Measurements from ENCODE around the gene ARHGEF7. TPM values are rescaled to one million over a fixed set of nuclear protein-coding genes. Genes with fewer than 3 reads are reported as not detected.
"Not testable (repeated sequence)": the region's sequence is repeated elsewhere in the genome, so short reads cannot be mapped to it uniquely, and the experiment has no call there.

The ARHGEF7 gene
- total and polyA plus RNA-seq, 5 donors, result 21.3 to 43.9 (median 35.3) TPM

DNA sequence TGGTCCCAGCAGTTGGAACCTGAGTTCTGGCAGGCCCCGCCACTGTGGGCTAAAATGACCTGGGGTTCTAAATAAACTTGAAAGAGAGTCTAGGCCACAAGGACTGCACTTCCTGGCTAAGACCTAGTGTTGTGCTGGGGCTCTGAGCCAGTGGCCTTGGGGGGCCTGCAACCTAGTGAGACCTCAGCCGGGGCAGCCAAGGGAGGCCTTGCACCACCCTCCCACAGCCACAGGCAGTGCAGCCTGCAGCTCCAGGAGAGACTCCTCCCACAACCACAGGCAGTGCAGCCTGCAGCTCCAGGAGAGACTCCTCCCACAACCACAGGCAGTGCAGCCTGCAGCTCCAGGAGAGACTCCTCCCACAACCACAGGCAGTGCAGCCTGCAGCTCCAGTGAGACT, 142.8 kb downstream of the ARHGEF7 start:
- H3K4me1 ChIP-seq (ENCODE audit: control insufficient read depth, insufficient read depth, low read length); H3K27ac ChIP-seq (ENCODE audit: low read length); H3K4me3 ChIP-seq (ENCODE audit: low read length); intact Hi-C loops (cut with DNase I); H3K9me3 ChIP-seq (ENCODE audit: control insufficient read depth, low read length); H3K27me3 ChIP-seq (ENCODE audit: control insufficient read depth, insufficient read depth): not testable (repeated sequence)
- 100% methylated on average over 2 of the region's 2 CpGs for WGBS
- peak in 1 of 3 donors; percentile 53 for DNase-seq
- peak in 1 of 2 donors; percentile 34 for ATAC-seq

DNA sequence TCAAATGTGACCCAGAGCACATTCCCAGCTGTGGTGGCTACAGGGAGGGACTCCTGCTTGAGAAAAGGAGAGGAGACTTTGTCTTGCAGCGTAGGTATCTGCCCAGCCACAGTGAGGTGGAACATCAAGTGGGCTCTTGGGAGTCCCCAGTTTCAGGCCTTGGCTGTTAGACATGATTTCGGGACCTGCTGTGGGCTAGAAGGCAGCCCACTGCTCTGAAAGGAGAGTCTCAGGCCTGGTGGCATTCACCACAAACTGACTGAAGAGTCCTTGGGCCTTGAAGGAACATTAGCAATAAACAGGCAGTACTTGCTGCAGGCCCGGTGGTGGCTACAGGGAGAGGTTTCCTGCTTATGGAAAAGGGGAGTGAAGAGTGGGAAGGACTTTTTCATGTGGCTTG, 143.5 kb downstream of the ARHGEF7 start:
- Histone ChIP-seq H3K27ac (ENCODE audit: low read length) (no peak overlapping the region), H3K4me3 (ENCODE audit: low read length) (no peak overlapping the region), H3K4me1 (ENCODE audit: control insufficient read depth, insufficient read depth, low read length) (peaks cover 8% of the 10 kb centered on the region), H3K27me3 (ENCODE audit: control insufficient read depth, insufficient read depth) (no peaks in the 10 kb centered on the region), H3K9me3 (ENCODE audit: control insufficient read depth, low read length) (no peaks in the 10 kb centered on the region)
- intact Hi-C loops (cut with DNase I), result no loop called here
- WGBS, result over 99% methylated on average over 3 of the region's 3 CpGs
- no peak for ATAC-seq
- no peak for DNase-seq

DNA sequence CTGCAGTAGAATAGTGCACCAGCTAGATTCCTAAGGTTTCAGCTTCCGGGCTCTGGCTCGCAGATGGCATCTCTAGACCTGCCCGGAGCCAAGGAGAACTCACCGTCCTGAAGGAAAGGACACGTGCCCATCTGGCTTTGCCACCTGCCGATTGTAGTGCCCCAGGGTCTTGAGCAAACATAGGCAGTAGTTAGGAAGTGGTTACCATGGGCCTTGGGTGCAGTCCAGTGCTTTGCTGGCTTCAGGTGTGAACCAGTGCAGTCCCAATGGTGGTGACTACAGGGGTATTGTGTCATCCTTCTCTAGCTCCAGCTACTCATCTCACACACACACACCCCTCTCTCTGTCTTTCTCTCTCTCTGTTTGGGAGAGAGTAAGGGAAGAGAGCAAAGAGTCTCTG, 143.9 kb downstream of the ARHGEF7 start:
- no peak overlapping the region for H3K4me3 ChIP-seq (ENCODE audit: low read length)
- no peak overlapping the region for H3K27ac ChIP-seq (ENCODE audit: low read length)
- H3K27me3 ChIP-seq (ENCODE audit: control insufficient read depth, insufficient read depth), result no peaks in the 10 kb centered on the region
- intact Hi-C loops (cut with DNase I), result no loop called here
- peaks cover 6% of the 10 kb centered on the region for H3K4me1 ChIP-seq (ENCODE audit: control insufficient read depth, insufficient read depth, low read length)
- WGBS, result 97% methylated on average over 6 of the region's 6 CpGs
- no peaks in the 10 kb centered on the region for H3K9me3 ChIP-seq (ENCODE audit: control insufficient read depth, low read length)
- ATAC-seq, result no peak
- no peak for DNase-seq

GRCh38 chr13:111261326-111261725, 146.2 kb downstream of the ARHGEF7 start:
- intact Hi-C loops (cut with DNase I), result no loop called here
- no peaks in the 10 kb centered on the region for H3K27me3 ChIP-seq (ENCODE audit: control insufficient read depth, insufficient read depth)
- ATAC-seq (no peak), DNase-seq (no peak)
- no peaks in the 10 kb centered on the region for H3K9me3 ChIP-seq (ENCODE audit: control insufficient read depth, low read length)
- peaks cover 6% of the 10 kb centered on the region for H3K4me1 ChIP-seq (ENCODE audit: control insufficient read depth, insufficient read depth, low read length)
- H3K27ac ChIP-seq (ENCODE audit: low read length), result no peak overlapping the region
- H3K4me3 ChIP-seq (ENCODE audit: low read length), result no peak overlapping the region

DNA sequence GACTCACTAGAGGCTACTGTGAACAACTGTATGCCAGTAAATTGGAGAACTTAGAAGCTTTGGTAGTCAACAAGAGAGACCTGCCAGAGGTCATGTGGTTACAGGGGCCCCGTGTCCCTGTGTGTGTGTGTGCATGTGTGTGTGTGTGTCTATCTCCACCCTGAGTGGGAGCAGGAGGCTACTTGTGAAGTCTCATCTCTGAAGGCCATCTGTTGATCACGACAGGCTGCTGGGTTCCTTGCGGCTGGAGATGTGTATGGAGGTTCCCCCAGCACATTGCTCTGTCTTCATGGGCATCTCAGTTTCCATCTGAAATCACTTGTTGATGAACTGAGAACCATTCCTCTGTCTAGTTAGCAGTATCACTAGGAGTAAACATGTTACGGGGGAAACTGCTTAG, 147.2 kb downstream of the ARHGEF7 start:
- no peak overlapping the region for H3K27ac ChIP-seq (ENCODE audit: low read length)
- H3K4me3 ChIP-seq (ENCODE audit: low read length), result no peak overlapping the region
- ATAC-seq (no peak), DNase-seq (no peak)
- 90% methylated on average over 4 of the region's 4 CpGs for WGBS
- peaks cover 5% of the 10 kb centered on the region for H3K4me1 ChIP-seq (ENCODE audit: control insufficient read depth, insufficient read depth, low read length)
- H3K27me3 ChIP-seq (ENCODE audit: control insufficient read depth, insufficient read depth), result no peaks in the 10 kb centered on the region
- intact Hi-C loops (cut with DNase I), result no loop called here
- H3K9me3 ChIP-seq (ENCODE audit: control insufficient read depth, low read length), result no peaks in the 10 kb centered on the region

DNA sequence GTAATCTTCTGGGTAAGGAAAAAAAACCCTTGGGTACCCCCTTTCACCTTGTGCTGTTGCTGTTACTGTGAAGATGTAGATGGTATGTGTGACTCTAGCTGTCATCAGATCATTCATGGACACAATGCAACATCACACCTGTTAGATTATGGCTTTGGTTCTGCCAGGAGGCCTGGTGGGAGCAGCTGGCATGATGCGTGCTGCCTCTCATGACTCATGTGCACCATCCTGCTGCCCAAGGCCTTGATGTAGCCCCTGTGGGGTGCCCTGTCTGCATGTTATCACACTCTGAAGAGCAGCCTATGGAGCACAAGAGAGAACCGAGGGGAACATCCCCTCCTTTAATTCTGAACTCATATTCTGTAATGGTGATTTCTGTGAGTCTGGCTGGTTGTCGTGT, 147.6 kb downstream of the ARHGEF7 start:
- no peaks in the 10 kb centered on the region for H3K27me3 ChIP-seq (ENCODE audit: control insufficient read depth, insufficient read depth)
- peaks cover 5% of the 10 kb centered on the region for H3K4me1 ChIP-seq (ENCODE audit: control insufficient read depth, insufficient read depth, low read length)
- DNase-seq, result no peak
- no peak overlapping the region for H3K27ac ChIP-seq (ENCODE audit: low read length)
- H3K9me3 ChIP-seq (ENCODE audit: control insufficient read depth, low read length), result no peaks in the 10 kb centered on the region
- H3K4me3 ChIP-seq (ENCODE audit: low read length), result no peak overlapping the region
- ATAC-seq, result peak in 1 of 2 donors; percentile 32
- intact Hi-C loops (cut with DNase I), result no loop called here
- 72% methylated on average over 3 of the region's 3 CpGs for WGBS

DNA sequence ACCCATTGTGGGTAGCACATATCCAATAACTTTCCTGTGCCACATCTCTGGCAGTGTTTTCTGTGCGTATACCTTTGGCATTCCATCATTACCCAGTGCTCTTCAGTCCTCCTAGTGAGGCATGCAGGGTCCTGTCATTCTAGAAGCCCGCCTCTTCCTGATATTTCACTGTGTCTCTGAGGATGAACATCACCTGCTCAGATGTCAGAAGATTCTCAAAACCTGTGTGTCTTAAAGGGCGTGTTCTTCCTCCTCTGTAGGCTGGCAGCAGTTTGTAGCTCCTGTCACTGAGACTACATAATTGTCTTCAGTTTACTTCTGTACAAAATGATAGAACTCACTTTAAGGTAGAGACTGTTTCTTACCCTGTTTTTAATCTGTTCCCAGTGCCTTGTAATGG, 148.5 kb downstream of the ARHGEF7 start:
- Histone ChIP-seq H3K4me3 (ENCODE audit: low read length) (no peak overlapping the region), H3K9me3 (ENCODE audit: control insufficient read depth, low read length) (no peaks in the 10 kb centered on the region), H3K4me1 (ENCODE audit: control insufficient read depth, insufficient read depth, low read length) (peaks cover 5% of the 10 kb centered on the region), H3K27me3 (ENCODE audit: control insufficient read depth, insufficient read depth) (no peaks in the 10 kb centered on the region), H3K27ac (ENCODE audit: low read length) (no peak overlapping the region)
- no peak for DNase-seq
- intact Hi-C loops (cut with DNase I), result no loop called here
- no peak for ATAC-seq
- WGBS, result 90% methylated on average over 3 of the region's 3 CpGs

DNA sequence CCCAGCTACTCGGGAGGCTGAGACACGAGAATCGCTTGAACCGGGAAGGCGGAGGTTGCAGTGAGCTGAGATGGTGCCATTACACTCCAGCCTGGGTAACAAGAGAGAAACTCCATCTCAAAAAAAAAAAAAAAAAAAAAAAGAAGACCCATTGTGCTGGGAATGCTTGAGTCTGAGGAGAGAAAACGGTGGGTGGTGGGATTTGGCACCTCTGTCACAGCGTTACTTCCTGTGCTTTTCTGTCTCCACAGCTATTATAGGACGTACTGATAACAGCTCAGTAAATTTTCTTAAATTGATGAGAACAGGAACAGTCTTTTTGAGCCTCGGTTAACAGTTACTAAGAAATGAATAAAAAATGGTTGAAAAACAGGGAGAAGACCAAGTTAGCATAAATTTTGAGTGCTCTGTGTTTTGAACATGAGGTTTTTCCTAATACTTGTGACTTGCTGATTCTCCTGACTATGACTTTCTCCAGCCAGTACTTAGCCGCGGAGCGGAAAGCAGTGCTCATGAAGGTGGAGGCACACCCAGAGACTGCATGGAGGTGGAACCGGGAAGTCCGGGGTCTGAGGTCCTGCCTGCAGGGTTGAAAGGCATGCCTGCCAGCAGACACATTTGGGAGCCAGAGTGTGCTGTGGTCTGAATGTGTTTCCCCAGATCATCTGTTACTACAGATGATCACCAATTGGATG, 150.0 kb downstream of the ARHGEF7 start:
- no peak overlapping the region for H3K4me3 ChIP-seq (ENCODE audit: low read length)
- intact Hi-C loops (cut with DNase I), result no loop called here
- no peak for ATAC-seq
- peaks cover 5% of the 10 kb centered on the region for H3K4me1 ChIP-seq (ENCODE audit: control insufficient read depth, insufficient read depth, low read length)
- DNase-seq, result no peak
- no peaks in the 10 kb centered on the region for H3K27me3 ChIP-seq (ENCODE audit: control insufficient read depth, insufficient read depth)
- no peak overlapping the region for H3K27ac ChIP-seq (ENCODE audit: low read length)
- 82% methylated on average over 14 of the region's 14 CpGs for WGBS
- H3K9me3 ChIP-seq (ENCODE audit: control insufficient read depth, low read length), result no peaks in the 10 kb centered on the region

DNA sequence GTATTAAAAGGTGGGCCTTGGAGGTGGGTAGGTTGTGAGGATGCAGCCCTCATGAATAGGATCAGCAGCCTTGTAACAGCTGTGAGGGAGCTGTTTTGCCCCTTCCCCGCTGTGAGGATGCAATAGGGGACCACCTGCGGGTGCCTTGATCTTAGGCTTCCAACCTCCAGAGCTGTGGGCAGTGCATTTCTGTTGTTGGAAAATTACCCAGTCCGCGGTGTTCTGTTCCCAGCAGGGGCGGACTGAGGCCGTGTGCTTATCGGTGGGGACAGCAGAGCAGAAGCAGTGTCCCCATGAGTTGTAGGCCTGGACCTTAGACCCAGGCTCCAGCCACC, 150.6 kb downstream of the ARHGEF7 start:
- no peaks in the 10 kb centered on the region for H3K27me3 ChIP-seq (ENCODE audit: control insufficient read depth, insufficient read depth)
- 82% methylated on average over 7 of the region's 7 CpGs for WGBS
- ATAC-seq (no peak), DNase-seq (no peak)
- H3K9me3 ChIP-seq (ENCODE audit: control insufficient read depth, low read length), result no peaks in the 10 kb centered on the region
- peaks cover 5% of the 10 kb centered on the region for H3K4me1 ChIP-seq (ENCODE audit: control insufficient read depth, insufficient read depth, low read length)
- H3K27ac ChIP-seq (ENCODE audit: low read length), result no peak overlapping the region
- intact Hi-C loops (cut with DNase I), result no loop called here
- no peak overlapping the region for H3K4me3 ChIP-seq (ENCODE audit: low read length)

DNA sequence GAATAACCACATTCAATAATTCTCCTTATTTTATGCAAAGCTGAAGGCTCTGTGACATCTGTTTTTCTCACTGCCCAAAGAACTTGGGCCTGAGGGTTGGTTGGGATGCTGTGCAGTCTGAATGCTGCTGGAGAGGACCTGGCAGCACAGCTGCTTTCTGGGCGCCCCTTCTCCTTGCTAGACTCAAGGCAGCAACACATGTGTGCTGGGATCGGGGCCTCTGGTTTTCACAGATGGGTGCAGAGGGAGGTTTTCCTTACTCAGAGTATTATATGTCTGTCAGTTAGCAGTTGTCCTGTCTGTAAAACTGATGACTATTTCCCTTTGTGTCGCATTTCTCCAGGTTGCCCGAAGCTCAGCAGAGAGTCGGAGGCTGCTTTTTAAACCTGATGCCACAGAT, 152.1 kb downstream of the ARHGEF7 start:
- WGBS, result 89% methylated on average over 5 of the region's 5 CpGs
- H3K4me1 ChIP-seq (ENCODE audit: control insufficient read depth, insufficient read depth, low read length), result peaks cover 8% of the 10 kb centered on the region

GRCh38 chr13:111267784-111268183, 152.7 kb downstream of the ARHGEF7 start:
- H3K27ac ChIP-seq (ENCODE audit: low read length), result no peak overlapping the region
- no peaks in the 10 kb centered on the region for H3K9me3 ChIP-seq (ENCODE audit: control insufficient read depth, low read length)
- H3K4me3 ChIP-seq (ENCODE audit: low read length), result no peak overlapping the region
- WGBS, result 57% methylated on average over 2 of the region's 2 CpGs
- ATAC-seq (no peak), DNase-seq (no peak)
- no peaks in the 10 kb centered on the region for H3K27me3 ChIP-seq (ENCODE audit: control insufficient read depth, insufficient read depth)
- intact Hi-C loops (cut with DNase I), result no loop called here
- H3K4me1 ChIP-seq (ENCODE audit: control insufficient read depth, insufficient read depth, low read length), result peaks cover 6% of the 10 kb centered on the region

More for the DNA sequence above, 152.1 kb downstream of the ARHGEF7 start:
- no peak for ATAC-seq
- no peak for DNase-seq
- no peak overlapping the region for H3K4me3 ChIP-seq (ENCODE audit: low read length)
- intact Hi-C loops (cut with DNase I), result no loop called here
- no peaks in the 10 kb centered on the region for H3K27me3 ChIP-seq (ENCODE audit: control insufficient read depth, insufficient read depth)
- no peaks in the 10 kb centered on the region for H3K9me3 ChIP-seq (ENCODE audit: control insufficient read depth, low read length)
- H3K27ac ChIP-seq (ENCODE audit: low read length), result no peak overlapping the region

- ATAC-seq, result no peak
- DNase-seq, result no peak
- WGBS, result 93% methylated on average over 10 of the region's 10 CpGs
Observed at GRCh38 chr13:111269508-111269907, 154.4 kb downstream of the ARHGEF7 start.

More at GRCh38 chr13:111269508-111269907, 154.4 kb downstream of the ARHGEF7 start:
- no peak overlapping the region for H3K4me3 ChIP-seq (ENCODE audit: low read length)
- peaks cover 4% of the 10 kb centered on the region for H3K4me1 ChIP-seq (ENCODE audit: control insufficient read depth, insufficient read depth, low read length)
- no peaks in the 10 kb centered on the region for H3K27me3 ChIP-seq (ENCODE audit: control insufficient read depth, insufficient read depth)
- H3K27ac ChIP-seq (ENCODE audit: low read length), result no peak overlapping the region
- H3K9me3 ChIP-seq (ENCODE audit: control insufficient read depth, low read length), result no peaks in the 10 kb centered on the region
- intact Hi-C loops (cut with DNase I), result no loop called here

Data from right cardiac atrium (tissue), 5 donors.